GM12865 (cell line): ENCODE results near the gene RASA3.
"Not testable (repeated sequence)": the region's sequence is repeated elsewhere in the genome, so short reads cannot be mapped to it uniquely, and the experiment has no call there.

Experiments used
- DNase-seq: peaks from one replicate; pipeline ENCODE4 v3.0.0; 2010; ENCODE audit warnings: low read depth
- H3K4me3 ChIP-seq: 2 replicates; pipeline ENCODE4 v1.5.1; 2011; ENCODE audit warnings: mild to moderate bottlenecking, low read depth, low read length, control low read depth
- TF ChIP-seq, protein P1 (sequence below): IDR thresholded peaks from 2 replicates; pipeline ENCODE4 v1.5.1; 2011; ENCODE audit warnings: low read length, control low read depth, low read depth, inconsistent platforms; ENCODE audit not compliant: insufficient read depth; ENCODE audit errors: missing control alignments

RASA3 gene

DNA sequence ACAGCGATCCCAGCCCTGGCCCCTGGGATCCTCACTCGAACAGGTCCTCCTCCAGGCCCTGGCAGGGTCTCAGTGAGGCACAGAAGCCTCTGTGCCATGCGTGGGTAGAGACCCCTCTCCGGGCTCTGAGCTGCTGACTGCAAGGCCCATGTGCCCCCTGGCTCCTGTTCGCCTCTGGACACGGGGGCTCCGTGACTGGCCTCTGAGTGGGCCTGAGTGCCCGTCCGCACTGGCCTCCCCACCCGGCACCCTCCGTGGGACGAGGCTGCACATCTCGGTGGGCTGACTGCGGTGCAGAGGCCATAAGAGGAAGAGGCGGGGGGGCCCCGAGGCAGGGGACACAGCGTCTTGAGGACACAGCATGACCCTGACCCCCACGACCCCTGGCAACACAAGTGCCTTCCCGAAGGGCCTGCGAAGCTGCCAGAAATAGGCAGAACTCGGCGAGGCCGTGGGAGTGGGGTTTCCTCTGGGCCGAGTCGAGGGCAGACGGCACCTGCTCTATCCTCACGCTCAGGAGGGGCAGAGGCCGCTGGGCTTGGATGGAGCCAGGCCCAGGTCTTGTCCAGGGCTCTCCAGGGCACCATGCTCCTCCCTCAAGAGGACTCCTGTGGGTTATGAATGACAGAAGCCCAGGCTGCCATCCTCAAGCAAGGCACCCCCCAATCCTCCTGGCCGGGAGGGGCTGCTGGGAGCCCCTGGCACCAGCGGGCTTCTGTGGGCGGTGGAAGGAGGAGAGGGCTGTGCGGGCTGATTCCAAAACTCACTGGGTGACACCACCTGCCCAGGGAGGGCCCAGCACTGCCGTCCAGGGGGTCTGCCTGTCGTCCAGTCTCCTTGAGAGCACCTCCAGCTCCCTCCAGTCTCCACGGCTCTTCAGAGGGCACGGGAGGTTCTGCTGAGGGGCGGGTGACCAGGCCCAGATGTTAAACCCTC lies 52.6 kb downstream of the RASA3 start:
- H3K4me3 ChIP-seq: no peak overlapping the region
- DNase-seq: no peak
- TF ChIP-seq, protein P1, sequence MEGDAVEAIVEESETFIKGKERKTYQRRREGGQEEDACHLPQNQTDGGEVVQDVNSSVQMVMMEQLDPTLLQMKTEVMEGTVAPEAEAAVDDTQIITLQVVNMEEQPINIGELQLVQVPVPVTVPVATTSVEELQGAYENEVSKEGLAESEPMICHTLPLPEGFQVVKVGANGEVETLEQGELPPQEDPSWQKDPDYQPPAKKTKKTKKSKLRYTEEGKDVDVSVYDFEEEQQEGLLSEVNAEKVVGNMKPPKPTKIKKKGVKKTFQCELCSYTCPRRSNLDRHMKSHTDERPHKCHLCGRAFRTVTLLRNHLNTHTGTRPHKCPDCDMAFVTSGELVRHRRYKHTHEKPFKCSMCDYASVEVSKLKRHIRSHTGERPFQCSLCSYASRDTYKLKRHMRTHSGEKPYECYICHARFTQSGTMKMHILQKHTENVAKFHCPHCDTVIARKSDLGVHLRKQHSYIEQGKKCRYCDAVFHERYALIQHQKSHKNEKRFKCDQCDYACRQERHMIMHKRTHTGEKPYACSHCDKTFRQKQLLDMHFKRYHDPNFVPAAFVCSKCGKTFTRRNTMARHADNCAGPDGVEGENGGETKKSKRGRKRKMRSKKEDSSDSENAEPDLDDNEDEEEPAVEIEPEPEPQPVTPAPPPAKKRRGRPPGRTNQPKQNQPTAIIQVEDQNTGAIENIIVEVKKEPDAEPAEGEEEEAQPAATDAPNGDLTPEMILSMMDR: no peak

DNA sequence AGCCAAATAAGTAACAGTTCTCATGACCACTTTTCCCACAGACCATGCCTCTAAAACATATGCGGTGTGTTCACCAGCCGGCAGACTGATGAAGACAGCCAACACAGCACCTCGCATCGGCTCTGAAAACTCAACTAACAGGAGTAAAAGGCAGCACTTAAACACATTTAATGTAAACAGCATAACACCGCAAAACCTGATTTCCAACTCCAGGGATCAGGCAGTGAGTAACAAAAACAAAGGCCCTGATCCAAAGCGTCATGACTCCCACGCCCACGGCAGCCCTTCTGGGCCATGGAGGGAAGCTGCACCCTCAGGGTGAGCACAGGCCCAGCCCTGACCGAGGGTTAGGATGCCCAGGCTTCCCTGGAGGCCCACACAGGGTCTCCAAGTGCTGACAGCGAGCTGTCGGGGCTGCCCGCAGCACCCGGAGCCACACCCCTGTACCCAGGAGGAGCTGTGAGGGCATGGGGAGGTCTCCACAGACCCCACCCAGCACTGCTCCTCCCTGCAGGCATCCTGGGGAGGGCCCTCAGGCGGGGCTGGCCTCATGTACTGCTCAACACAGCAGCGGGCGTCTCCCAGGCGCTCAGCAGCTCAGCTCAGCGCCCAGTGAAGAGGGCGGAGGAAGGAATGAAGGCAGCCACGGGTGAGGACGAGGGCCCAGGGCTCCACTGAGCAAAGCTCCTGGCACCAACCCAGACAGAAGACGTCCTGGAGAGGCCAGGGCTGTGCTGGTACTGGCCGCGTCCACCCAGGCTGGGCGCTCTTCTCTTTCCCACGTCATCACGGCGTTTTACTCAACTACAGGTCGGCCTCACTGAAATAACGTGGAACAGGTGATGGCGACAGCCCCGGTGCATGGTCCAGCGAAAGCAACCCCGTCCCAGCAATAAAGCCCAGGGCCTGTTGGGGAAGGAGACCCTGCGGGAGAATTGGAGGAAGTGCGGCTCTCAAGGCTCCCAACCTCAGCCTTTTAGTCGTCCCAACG lies 53.7 kb downstream of the RASA3 start:
- no peak overlapping the region for H3K4me3 ChIP-seq
- DNase-seq: no peak
- TF ChIP-seq, protein P1: no peak

DNA sequence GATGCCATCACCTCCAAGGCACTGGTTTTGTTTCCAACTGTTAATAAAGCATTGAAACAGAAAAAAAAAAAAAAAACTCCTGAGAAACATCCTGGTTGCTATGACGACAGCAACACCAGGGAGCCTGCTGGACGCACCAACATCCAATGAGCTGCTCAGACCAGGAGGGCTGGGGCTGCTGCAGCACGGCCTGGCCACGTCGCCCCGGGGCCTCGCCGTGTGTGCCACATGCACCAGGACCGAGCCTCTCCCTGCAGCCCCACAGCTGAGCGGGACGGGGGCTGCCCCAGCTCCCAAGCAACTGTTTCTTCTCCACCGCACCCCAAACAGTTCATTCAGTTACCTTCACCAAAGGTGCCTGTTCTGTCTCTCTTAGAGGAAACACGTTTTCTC lies 54.5 kb downstream of the RASA3 start:
- DNase-seq: no peak
- TF ChIP-seq, protein P1: no peak
- H3K4me3 ChIP-seq: no peak overlapping the region

DNA sequence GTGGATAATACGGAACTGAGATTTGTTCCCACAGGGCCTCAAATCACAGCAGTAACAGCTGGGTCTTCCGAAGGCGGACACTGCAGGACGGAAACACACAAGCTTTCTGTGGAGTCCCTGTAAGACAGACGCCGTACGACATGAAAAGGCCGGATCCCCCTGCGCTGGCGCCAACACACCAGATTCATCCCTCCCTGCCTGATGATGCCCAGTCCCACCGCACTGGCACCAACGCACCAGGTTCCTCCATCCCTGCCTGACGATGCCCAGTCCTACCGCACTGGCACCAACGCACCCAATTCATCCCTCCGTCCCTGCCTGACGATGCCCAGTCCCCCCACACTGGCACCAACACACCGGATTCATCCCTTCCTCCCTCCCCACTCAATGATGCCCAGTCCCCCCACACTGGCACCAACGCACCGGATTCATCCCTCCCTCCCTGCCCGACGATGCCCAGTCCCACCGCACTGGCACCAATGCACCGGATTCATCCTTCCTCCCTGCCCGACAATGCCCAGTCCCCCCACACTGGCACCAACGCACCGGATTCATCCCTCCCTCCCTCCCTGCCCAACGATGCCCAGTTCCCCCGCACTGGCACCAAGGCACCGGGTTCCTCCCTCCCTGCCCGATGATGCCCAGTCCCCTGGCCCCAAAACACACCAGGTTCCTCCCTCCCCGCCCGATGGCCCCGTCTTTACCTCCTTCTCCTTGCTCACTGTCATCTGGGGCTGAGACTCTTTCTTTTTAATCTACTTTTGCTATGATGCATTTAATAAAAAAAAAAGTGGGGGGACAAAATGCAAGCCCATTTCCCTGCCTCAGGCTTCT lies 55.1 kb downstream of the RASA3 start:
- TF ChIP-seq, protein P1: no peak
- no peak overlapping the region for H3K4me3 ChIP-seq
- DNase-seq: no peak

DNA sequence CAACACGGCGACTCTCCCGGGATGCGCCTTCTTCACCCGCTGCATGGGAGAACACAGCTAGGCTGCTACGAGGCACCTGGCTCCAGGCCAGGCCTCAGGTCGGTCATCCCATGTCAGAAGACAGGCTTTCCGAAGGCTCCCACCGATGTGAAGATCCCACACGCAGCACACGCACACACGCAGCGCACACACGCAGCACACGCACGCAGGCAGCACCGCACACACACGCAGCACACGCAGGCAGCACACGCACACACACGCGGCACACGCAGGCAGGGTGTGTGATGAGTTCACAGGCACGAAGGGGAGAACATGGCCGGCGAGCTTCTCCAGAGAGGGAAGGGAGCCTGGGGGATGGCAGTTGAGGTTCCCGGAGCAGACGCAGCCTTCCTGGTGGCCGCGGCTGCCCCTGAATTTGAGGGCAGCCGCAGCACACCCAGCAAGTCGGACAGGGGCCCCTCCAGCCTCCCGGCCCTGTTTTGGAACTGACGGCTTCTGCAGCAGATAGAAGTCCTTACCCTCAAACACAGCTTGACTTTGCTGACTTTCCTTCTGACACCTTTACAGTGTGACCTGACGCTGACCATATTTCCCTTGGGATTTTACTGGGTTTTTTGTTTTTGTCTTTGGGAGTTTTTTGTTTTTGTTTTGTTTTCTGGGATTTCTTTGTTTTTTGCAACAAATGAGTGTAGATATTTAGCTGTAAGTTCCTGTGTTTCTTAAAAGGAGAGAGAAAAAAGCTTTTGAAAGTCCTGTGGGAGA lies 55.9 kb downstream of the RASA3 start:
- H3K4me3 ChIP-seq: no peak overlapping the region
- DNase-seq: no peak
- TF ChIP-seq, protein P1: no peak

DNA sequence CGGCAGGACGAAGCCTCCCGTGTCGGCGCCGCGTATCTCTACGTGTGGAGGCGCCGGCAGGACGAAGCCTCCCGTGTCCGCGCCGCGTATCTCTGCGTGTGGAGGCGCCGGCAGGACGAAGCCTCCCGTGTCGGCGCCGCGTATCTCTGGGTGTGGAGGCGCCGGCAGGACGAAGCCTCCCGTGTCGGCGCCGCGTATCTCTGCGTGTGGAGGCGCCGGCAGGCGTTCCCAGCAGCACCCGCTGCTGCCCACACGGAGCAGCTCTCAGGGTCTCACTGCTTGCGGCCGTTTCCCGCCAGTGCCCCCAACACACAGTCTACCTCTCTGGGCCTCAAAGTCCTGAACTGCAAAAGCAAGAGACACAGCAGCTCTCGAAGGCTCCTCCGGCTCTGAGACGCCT lies 56.6 kb downstream of the RASA3 start:
- not testable (repeated sequence) for DNase-seq, H3K4me3 ChIP-seq
